Globus pallidus (tissue), 1 donor: ENCODE data around the gene ZNF106.

Experiments used
- DNase-seq: peaks from one replicate; pipeline ENCODE4 v3.0.0-alpha.2; 2015; ENCODE audit warnings: low spot score

Gene ZNF106

DNA sequence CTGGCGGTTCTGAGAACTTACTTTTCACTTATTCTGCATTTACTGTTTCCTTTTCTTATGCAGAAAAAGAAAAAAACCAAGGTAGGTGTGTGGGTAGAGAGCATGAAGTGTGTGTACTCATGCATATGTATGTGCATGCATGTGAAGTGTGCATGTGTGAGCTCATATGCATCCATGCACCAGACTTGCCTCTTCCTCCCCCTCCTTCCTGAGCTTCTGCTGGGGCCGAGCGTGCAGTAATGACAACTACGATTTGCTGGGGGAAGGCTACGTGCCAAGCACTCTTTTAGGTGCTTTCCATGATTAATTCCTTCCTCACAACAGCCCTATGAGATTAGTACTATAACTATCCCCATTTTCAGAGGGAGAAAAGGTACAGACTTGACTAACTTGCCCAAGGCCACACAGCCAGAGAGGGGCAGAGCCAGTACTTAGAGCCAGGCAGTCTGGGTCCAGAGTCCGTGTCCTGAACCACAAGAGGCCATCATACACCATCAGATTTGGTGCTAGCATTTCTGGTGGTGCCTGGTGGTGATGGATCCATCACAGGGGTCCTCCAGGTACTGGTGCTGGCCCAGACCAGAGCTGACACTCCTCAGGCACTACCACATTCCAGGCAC, 85.0 kb downstream of the ZNF106 start:
- peak; percentile 57 for DNase-seq

DNA sequence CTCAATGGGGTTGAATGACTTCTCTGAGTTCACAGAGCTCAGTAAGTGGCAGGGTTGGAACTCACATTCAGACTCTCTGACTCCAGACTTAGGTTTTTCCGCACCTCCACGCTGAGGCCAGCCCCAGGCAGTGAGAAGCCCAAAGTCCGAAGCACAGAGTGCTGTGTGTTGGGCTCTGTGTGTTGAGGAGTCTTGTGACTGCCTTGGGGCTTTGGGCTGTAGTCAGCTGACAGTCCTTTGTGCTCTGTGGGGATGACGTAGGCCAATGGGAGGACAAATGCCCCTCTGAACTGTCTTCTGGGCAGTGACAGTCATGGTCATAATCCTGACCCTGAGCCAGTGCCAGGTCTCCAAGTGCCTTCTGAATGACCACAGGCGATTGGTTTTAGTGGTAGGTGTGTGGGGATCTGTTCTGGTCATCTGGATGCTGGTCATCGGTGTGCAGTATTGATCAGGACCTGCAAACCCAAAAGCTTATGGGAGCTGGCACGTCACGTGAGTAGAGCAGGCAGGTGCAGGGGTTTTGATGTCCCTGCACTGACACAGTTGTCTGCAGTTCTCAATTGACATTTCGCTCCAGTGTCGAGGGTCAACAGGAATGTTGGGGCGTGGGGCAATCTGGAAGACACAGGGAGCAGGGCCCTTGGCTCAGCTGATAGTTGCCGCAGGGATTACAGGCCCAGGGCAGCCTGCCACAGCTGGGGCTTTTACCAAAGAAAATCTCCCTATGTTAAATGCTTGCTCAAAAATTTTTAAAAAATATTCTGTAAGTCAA, 86.3 kb downstream of the ZNF106 start:
- DNase-seq: peak; percentile 99

DNA sequence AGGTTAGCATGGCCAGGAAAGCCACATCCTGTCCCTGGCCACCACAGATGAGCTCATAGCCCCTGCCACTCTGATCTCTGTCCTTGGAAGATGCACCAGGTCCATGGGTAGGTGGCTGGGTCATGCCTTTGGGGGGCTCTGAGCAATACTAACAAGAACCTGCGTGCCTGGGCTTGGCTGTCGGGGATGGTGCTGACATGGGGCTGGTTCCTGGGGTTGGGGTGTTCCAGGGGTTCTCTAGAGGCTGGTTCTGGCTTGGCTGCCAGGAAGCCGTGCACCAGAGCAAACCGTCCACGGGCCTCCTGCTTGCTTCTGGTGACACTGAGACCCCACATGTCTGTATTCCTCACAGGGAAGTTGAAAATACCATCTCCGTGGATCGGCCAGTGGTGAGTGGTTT, 87.6 kb downstream of the ZNF106 start:
- DNase-seq: no peak

DNA sequence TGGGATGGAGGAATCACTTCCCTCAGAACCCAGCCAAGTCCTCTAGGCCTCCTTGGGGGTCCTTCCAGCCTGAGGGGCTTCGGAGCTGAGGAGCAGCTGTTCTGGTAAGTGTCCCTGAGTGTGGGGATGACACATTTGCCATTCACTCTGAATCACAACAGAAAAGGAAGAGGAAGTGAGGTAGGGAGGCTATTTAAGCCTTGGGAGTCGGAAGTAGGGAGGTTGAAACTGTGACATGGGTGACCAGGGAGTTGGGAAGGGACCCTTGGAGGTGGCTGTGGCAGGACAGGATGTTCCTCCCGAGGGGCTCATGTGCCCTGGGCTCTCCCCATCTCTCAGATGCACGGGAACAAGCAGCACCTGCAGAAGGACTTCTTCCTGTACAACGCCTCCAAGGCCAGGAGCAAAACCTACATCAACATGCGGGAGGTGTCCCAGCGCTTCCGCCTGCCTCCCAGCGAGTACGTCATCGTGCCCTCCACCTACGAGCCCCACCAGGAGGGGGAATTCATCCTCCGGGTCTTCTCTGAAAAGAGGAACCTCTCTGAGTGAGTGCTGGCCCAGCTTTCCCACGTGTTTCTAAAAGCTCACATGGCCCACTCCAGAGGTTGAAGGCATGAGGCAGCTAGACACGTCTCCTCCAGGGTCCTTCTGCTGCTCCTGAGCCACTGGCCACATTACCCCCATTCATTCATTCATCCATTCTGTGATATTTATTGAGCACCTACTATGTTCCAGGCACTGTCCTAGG, 88.3 kb downstream of the ZNF106 start:
- DNase-seq: no peak

DNA sequence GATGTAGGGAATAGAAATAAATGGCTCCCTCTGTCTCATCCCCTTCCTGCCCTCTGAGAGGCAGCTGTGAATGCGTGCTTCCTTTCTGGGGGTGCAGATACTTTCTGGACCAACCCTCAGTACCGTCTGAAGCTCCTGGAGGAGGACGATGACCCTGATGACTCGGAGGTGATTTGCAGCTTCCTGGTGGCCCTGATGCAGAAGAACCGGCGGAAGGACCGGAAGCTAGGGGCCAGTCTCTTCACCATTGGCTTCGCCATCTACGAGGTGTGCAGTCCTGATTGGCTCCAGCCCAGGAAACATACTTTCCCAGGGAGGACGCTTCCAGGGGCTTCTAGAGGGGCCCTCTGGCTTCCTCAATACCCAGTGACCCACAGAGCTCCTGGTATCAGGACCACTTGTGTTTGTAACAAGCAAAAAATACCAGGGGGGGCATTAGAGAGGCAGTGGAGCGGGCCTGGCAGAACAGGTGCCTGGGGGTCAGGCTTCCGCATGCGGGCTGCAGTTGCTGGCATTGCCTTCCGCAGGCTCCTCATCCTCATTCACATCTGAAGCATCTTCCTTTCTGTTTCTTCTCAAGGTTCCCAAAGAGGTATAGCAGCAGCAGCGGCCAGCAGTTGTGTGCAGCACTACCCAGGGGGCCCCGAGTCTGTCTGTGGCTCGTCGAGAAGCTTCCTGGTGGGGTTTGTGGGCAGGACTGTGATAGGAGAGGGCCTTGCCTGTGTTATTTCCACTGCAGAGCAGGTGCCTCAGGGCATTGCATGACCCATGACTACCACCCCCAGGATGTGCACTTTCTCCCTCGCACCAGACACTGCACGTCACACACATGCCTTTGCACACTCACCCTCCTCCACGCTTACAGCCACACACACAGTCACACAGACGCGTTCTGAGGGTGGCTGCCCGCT, 89.1 kb downstream of the ZNF106 start:
- no peak for DNase-seq

DNA sequence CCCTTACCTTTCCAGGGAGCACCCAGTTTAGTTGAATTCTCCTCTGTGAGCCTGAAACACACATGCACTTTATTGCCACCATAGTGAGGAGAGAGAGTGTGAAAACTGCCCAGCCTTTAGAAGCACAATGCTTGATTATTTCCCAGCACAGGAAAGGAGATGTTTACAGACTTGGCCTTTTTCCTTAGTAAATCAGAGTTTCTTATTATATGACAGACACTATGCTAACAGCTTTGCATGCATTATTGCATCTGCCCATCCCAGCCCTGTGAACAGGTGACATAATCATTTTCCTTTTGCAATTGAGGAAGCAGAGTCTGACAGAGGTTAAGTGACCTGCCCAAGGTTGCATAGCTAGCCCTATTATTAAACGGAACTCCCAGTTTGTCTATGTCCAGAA, 95.1 kb downstream of the ZNF106 start:
- DNase-seq: peak; percentile 33

DNA sequence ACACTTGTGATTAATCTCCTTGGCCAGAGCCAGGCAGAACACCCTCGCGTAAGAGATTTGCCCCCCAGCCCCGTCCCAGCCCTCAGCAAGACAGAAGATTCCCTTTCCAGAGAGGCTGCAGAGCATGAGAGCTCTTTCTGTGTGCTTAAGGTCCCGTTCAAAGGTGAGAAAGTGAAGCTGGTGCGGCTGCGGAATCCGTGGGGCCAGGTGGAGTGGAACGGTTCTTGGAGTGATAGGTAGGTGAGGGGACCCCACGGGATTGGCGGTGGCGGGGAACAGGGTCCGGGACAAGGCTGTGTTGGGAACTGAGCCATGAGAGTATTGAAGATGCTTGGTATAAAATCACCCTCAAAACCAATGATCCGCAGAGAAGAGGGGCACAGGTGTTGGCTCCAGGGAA, 96.8 kb downstream of the ZNF106 start:
- no peak for DNase-seq

- no peak for DNase-seq
Measured at GRCh38 chr15:42392309-42393024, 98.5 kb downstream of the ZNF106 start.

DNA sequence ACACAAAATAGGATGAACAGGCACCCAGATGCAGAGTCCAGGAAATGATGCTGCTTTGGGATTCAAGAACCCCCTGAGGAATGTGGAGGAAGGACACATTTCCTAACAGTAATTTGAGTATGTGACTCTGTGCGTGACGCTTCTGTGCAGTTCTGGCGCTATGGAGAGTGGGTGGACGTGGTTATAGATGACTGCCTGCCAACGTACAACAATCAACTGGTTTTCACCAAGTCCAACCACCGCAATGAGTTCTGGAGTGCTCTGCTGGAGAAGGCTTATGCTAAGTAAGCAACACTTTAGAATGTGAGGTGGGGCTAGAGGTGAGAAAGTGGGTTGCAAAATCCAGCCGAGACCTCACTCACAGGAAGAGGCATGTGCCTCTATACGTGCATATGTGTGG, 103.3 kb downstream of the ZNF106 start:
- no peak for DNase-seq

- no peak for DNase-seq
Measured at GRCh38 chr15:42385980-42386700, 104.8 kb downstream of the ZNF106 start.

DNA sequence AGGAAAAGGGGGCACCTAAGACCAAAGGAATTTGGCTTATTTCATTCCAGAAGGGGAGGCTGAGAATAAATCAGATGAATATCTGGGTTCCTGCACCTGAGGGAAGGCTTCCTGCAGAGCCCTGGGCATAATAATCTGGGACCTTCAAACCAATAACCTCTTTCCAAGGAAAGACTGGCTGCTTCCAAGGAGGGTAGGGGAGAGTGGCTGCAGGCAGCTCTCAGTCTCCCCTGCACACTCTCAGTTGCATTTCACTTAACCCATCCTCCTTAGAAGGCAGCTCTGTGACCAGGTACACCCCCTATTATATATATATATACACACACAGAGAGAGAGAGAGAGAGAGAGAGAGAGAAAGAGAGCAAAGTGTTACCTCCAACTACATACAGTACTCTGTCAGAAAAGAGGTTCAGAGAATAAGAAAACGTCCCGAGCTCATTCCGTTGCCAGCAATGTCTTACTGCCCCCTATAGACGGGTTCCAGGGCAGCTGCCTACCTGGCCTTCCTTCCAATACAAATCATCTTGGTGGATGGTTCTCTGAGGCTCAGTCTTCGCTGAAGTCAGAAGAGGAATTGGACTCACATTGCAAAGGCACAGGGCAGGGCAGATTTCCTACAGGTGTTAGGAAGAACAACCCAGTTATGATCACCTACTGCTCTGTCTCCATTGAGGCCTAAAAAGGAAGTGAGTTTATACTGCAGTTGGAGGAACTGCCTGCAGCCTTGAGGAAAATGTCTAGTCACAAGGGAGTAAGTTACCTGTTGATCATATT, 105.5 kb downstream of the ZNF106 start:
- peak; percentile 45 for DNase-seq

DNA sequence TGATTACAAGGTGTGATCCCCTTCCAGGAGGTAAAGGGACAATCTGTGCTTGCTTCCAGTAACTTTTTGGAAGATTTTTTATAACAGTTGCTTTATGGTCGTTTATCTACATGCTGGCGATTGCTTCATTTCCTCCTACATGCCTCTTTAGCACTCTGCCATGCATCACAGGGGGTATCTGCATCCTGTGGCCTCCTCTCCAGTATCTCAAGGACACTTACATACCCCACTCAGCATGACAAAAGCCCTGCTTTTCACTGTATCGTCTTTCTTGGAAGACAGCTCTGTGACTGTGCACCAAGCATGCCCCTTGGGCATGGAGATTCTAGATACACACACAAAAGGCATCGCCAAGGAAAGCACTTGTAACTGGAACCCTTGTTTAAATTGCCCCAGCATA, 106.3 kb downstream of the ZNF106 start:
- DNase-seq: no peak

- DNase-seq: no peak
Measured at GRCh38 chr15:42378011-42378410, 112.9 kb downstream of the ZNF106 start.

GRCh38 chr15:42375941-42376340, 115.0 kb downstream of the ZNF106 start:
- DNase-seq: no peak

DNA sequence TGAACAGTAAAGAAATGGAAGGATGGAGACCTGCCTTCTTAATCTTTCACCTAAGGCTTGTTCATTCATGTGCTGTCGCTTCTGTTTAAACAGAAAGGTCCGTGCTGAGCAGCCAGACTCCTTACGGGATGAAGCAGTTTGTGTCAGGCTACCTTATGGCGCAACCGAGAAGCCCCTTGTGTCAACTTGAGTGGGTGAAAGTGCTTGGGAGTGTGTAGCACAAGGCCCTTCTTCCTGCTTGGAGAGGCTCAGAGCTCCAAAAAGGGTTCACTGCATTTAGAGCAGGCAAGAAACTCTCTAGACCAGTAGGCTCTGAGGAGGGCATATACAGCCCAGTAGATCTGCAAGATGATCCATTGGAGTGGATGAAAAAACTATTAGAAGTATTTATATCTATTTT, 115.7 kb downstream of the ZNF106 start:
- DNase-seq: no peak

DNA sequence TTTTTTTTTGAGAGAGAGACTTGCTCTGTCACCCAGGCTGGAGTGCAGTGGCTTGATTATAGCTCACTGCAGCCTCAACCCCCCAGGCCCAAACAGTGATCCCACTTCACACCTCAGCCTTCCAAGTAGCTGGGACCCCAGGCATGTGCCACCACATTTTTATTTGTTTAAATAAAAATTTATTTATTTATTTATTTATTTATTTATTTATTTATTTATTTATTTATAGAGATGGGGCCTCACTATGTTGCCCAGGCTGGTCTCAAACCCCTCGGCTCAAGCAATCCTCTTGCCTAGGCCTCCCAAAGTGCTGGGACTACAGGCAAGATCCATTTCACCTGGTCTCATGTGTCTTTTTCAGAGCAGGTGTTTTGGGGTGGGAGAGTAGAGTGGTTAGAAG, 116.1 kb downstream of the ZNF106 start:
- DNase-seq: no peak

DNA sequence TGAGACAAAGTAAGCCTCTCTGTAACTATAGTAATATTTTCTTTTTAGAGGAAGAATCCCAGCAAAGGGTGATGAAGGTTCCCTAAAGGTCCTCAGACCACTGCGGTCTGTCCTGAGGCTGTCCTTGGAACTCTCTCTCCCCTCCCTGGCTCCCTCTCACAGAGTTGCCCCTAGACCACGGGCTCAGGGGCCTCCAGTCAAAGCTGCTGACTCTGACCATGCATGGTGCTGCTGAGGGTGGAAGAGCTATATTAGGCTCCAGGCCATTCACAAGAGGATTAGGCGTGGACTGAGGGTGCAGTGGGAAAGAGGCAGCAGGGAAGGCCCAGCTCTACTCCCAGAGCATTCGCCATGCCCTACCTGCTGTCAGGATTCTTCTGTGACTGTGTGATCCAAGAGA, 117.0 kb downstream of the ZNF106 start:
- DNase-seq: no peak

- peak; percentile 24 for DNase-seq
Measured at GRCh38 chr15:42373274-42373673, 117.7 kb downstream of the ZNF106 start.

GRCh38 chr15:42371096-42371495, 119.8 kb downstream of the ZNF106 start:
- no peak for DNase-seq

DNA sequence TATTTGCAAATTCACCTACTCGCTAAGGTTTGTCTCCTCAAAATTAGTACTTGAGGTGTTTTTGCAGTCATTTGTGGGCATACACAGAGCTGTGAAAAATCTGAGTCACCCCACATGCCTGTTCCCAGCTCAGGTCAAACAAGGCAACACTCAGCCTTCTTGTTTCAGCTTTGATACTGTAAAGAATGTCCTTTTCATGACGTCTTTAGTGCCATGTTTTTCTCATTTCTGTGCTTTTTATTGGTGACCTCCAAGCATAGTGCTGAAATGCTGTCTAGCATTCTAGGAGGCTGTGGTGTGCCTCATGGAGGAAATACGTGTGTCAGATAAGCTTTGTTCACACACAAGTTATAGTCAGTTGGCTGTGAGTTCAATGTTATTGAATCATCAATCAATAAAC, 122.8 kb downstream of the ZNF106 start:
- DNase-seq: no peak
